Measurements from ENCODE around the gene THOP1. TPM values are rescaled to one million over a fixed set of nuclear protein-coding genes. Genes with fewer than 3 reads are reported as not detected.
A peak's percentile ranks its signal among the peaks of the same experiment; 100 is the strongest.

Gene THOP1
- total RNA-seq, 1 donor from 2014 or later: 190 TPM

GRCh38 chr19:2766594-2767372 is 18.5 kb upstream of the THOP1 start:
- Mint-ChIP-seq H3K36me3 (ENCODE audit: low read depth) (peaks cover 9% of the 10 kb centered on the region), H3K27me3 (ENCODE audit: insufficient read depth) (no peaks in the 10 kb centered on the region), H3K9me3 (no peaks in the 10 kb centered on the region), H3K27ac (no peak overlapping the region), H3K4me1 (ENCODE audit: low read depth) (no peaks in the 10 kb centered on the region), H3K4me3 (no peak overlapping the region)
- DNase-seq (ENCODE audit: low spot score): no peak
- intact Hi-C loops (cut with micrococcal nuclease): no loop called here

- no peaks in the 10 kb centered on the region for H3K9me3 Mint-ChIP-seq
- H3K4me1 Mint-ChIP-seq (ENCODE audit: low read depth): peaks cover 7% of the 10 kb centered on the region
- no peaks in the 10 kb centered on the region for H3K27me3 Mint-ChIP-seq (ENCODE audit: insufficient read depth)
- peaks cover 9% of the 10 kb centered on the region for H3K36me3 Mint-ChIP-seq (ENCODE audit: low read depth)
- H3K27ac Mint-ChIP-seq: no peak overlapping the region
- no peak overlapping the region for H3K4me3 Mint-ChIP-seq
- DNase-seq (ENCODE audit: low spot score): no peak
- intact Hi-C loops (cut with micrococcal nuclease): no loop called here
Observed at GRCh38 chr19:2767688-2768087, 17.6 kb upstream of the THOP1 start.

- Mint-ChIP-seq H3K4me1 (ENCODE audit: low read depth) (peaks cover 7% of the 10 kb centered on the region), H3K36me3 (ENCODE audit: low read depth) (peaks cover 7% of the 10 kb centered on the region), H3K9me3 (no peaks in the 10 kb centered on the region), H3K27ac (no peak overlapping the region), H3K4me3 (no peak overlapping the region), H3K27me3 (ENCODE audit: insufficient read depth) (no peaks in the 10 kb centered on the region)
- intact Hi-C loops (cut with micrococcal nuclease): no loop called here
- no peak for DNase-seq (ENCODE audit: low spot score)
Observed at GRCh38 chr19:2768365-2769132, 16.8 kb upstream of the THOP1 start.

GRCh38 chr19:2769218-2769617 is 16.1 kb upstream of the THOP1 start:
- intact Hi-C loops (cut with micrococcal nuclease): no loop called here
- H3K9me3 Mint-ChIP-seq: no peaks in the 10 kb centered on the region
- H3K27ac Mint-ChIP-seq: no peak overlapping the region
- peaks cover 7% of the 10 kb centered on the region for H3K36me3 Mint-ChIP-seq (ENCODE audit: low read depth)
- H3K27me3 Mint-ChIP-seq (ENCODE audit: insufficient read depth): no peaks in the 10 kb centered on the region
- H3K4me3 Mint-ChIP-seq: no peak overlapping the region
- H3K4me1 Mint-ChIP-seq (ENCODE audit: low read depth): peaks cover 7% of the 10 kb centered on the region
- no peak for DNase-seq (ENCODE audit: low spot score)

- H3K4me1 Mint-ChIP-seq (ENCODE audit: low read depth): peaks cover 12% of the 10 kb centered on the region
- no peaks in the 10 kb centered on the region for H3K27me3 Mint-ChIP-seq (ENCODE audit: insufficient read depth)
- H3K9me3 Mint-ChIP-seq: no peaks in the 10 kb centered on the region
- DNase-seq (ENCODE audit: low spot score): no peak
- intact Hi-C loops (cut with micrococcal nuclease): no loop called here
- no peak overlapping the region for H3K27ac Mint-ChIP-seq
- no peak overlapping the region for H3K4me3 Mint-ChIP-seq
- H3K36me3 Mint-ChIP-seq (ENCODE audit: low read depth): peaks cover 4% of the 10 kb centered on the region
Observed at GRCh38 chr19:2770055-2771013, 15.0 kb upstream of the THOP1 start.

GRCh38 chr19:2771786-2772674 is 13.3 kb upstream of the THOP1 start:
- Mint-ChIP-seq H3K36me3 (ENCODE audit: low read depth) (peaks cover 12% of the 10 kb centered on the region), H3K4me1 (ENCODE audit: low read depth) (peaks cover 24% of the 10 kb centered on the region), H3K27ac (peak overlapping the region; percentile 76), H3K4me3 (no peak overlapping the region), H3K27me3 (ENCODE audit: insufficient read depth) (no peaks in the 10 kb centered on the region), H3K9me3 (no peaks in the 10 kb centered on the region)
- DNase-seq (ENCODE audit: low spot score): no peak
- intact Hi-C loops (cut with micrococcal nuclease): no loop called here

- H3K4me1 Mint-ChIP-seq (ENCODE audit: low read depth): peaks cover 24% of the 10 kb centered on the region
- DNase-seq (ENCODE audit: low spot score): no peak
- H3K27ac Mint-ChIP-seq: peak overlapping the region; percentile 11
- H3K27me3 Mint-ChIP-seq (ENCODE audit: insufficient read depth): no peaks in the 10 kb centered on the region
- intact Hi-C loops (cut with micrococcal nuclease): no loop called here
- no peak overlapping the region for H3K4me3 Mint-ChIP-seq
- H3K36me3 Mint-ChIP-seq (ENCODE audit: low read depth): peaks cover 15% of the 10 kb centered on the region
- no peaks in the 10 kb centered on the region for H3K9me3 Mint-ChIP-seq
Observed at GRCh38 chr19:2774083-2774679, 11.1 kb upstream of the THOP1 start.

GRCh38 chr19:2774953-2775555 is 10.2 kb upstream of the THOP1 start:
- Mint-ChIP-seq H3K27me3 (ENCODE audit: insufficient read depth) (no peaks in the 10 kb centered on the region), H3K4me3 (peak overlapping the region; percentile 83), H3K4me1 (ENCODE audit: low read depth) (peaks cover 26% of the 10 kb centered on the region), H3K9me3 (no peaks in the 10 kb centered on the region), H3K36me3 (ENCODE audit: low read depth) (peaks cover 16% of the 10 kb centered on the region), H3K27ac (peak overlapping the region; percentile 96)
- no peak for DNase-seq (ENCODE audit: low spot score)
- intact Hi-C loops (cut with micrococcal nuclease): no loop called here

- DNase-seq (ENCODE audit: low spot score): peak; percentile 71
- no peaks in the 10 kb centered on the region for H3K9me3 Mint-ChIP-seq
- peak overlapping the region; percentile 83 for H3K4me3 Mint-ChIP-seq
- no peaks in the 10 kb centered on the region for H3K27me3 Mint-ChIP-seq (ENCODE audit: insufficient read depth)
- H3K36me3 Mint-ChIP-seq (ENCODE audit: low read depth): peaks cover 18% of the 10 kb centered on the region
- H3K4me1 Mint-ChIP-seq (ENCODE audit: low read depth): peaks cover 33% of the 10 kb centered on the region
- intact Hi-C loops (cut with micrococcal nuclease): no loop called here
- peak overlapping the region; percentile 96 for H3K27ac Mint-ChIP-seq
Observed at GRCh38 chr19:2775556-2776430, 9.5 kb upstream of the THOP1 start.

- no peaks in the 10 kb centered on the region for H3K9me3 Mint-ChIP-seq
- H3K27me3 Mint-ChIP-seq (ENCODE audit: insufficient read depth): no peaks in the 10 kb centered on the region
- H3K36me3 Mint-ChIP-seq (ENCODE audit: low read depth): peaks cover 15% of the 10 kb centered on the region
- no peak for DNase-seq (ENCODE audit: low spot score)
- intact Hi-C loops (cut with micrococcal nuclease): no loop called here
- no peak overlapping the region for H3K27ac Mint-ChIP-seq
- peaks cover 42% of the 10 kb centered on the region for H3K4me1 Mint-ChIP-seq (ENCODE audit: low read depth)
- no peak overlapping the region for H3K4me3 Mint-ChIP-seq
Observed at GRCh38 chr19:2777952-2778683, 7.2 kb upstream of the THOP1 start.

All from activated T-helper 1 cell treated with anti-CD3 and anti-CD28 coated beads, Interleukin-12 subunit alpha, Interleukin-12 subunit beta, Interleukin-2, Interleukin-4 antibody, amounts not matched to agents 30 ng/mL and 10 ng/mL and 1 ng/mL, durations not matched to agents 14 hours and 24 hours and 36 hours (primary cell).